GM12864 (cell line): ENCODE results near the gene ROPN1B.

ENCODE experiments used
- DNase-seq: peaks from one replicate; pipeline ENCODE4 v3.0.0-alpha.2; 2011; ENCODE audit warnings: low read depth
- H3K4me3 ChIP-seq: 2 replicates; pipeline ENCODE4 v1.5.1; 2011; ENCODE audit warnings: mild to moderate bottlenecking, low read depth, low read length, control low read depth
- CTCF ChIP-seq: IDR thresholded peaks from 2 replicates; pipeline ENCODE4 v1.5.1; 2011; ENCODE audit warnings: low read depth, mild to moderate bottlenecking, moderate library complexity, low read length, control low read depth, inconsistent platforms; ENCODE audit errors: missing control alignments

ROPN1B gene

DNA sequence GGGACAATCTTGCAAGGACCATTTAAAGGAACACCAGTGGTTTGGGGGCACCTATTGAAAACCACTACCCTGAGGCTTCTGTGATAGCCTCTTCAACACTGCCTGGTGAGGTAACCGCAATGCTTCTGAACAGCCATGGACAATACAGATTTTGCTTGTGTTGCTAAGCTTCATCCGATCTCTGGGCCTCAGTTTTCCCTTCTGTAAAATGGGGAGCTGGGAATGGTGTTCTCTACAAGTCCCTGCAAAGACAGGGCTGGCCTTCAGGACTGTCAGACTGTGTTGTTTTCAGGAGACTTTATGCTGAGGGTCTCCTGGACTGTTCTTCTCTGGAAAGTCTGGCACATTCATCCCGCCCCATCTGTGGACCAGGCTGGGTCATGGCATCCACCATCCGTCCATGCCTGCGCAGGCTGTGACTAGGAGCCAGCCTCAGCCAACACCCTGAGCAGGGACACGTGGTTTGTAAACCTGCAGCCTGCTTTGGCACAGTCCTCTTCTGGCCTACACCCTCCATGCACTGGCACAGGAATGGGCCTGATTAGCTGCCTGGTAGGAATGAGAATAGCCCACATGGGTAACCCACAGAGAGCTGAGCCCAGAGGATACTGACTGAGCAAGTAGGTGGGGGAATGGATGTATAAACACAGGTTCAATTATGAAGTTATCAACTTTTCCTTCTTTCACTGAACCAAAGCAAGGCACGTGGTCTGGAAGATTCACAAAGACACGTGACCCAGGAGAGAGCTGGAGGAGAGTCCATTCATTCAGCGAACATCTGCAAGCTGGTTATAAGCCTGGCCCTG, 55.3 kb downstream of the ROPN1B start:
- no peak overlapping the region for H3K4me3 ChIP-seq
- DNase-seq: no peak
- no peak for TF ChIP-seq CTCF

- DNase-seq: no peak
- TF ChIP-seq CTCF: no peak
- no peak overlapping the region for H3K4me3 ChIP-seq
Observed at GRCh38 chr3:126025116-126025729, 56.2 kb downstream of the ROPN1B start.

GRCh38 chr3:126025862-126026261, 56.9 kb downstream of the ROPN1B start:
- no peak overlapping the region for H3K4me3 ChIP-seq
- TF ChIP-seq CTCF: no peak
- no peak for DNase-seq

DNA sequence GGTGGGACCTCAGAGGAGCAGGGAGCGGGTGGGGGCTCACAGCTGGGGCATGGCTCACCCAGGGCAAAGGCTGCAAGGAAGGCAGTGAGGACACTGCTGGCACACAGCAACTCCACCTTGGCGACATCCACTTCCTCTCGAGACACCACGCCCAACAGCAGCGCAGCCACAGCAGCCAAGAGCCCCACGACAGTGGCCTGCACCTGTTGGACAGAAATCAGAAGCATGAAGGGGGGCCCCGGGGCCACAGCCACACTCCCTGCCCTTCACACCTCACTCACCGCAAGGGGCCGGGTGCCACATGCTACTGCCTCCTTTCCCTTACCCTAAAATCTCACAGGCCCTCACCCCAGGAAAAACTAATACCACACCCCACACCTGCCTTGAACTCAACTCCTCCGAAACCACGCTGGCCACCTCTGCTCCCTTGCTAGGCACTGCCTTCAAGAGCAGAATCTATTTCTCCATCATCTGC, 57.3 kb downstream of the ROPN1B start:
- H3K4me3 ChIP-seq: no peak overlapping the region
- no peak for DNase-seq
- no peak for TF ChIP-seq CTCF

DNA sequence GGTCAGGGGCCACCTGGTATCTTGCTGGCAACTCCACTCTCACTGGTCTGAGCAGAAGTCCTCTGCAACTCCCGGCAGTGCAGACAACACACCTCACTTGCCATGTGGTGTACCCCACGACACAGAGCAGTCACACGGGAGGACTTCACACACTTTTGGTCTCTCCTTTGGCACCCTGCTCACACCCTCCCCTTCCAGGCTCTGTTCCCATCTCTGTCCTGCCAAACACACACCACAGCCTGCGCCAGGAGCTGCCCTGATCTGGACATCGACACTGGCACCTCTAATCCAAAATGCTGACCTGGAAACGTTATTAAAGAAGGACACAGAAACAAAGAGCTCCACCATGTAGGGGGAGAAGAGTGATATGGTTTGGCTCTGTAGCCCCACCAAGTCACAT, 57.8 kb downstream of the ROPN1B start:
- no peak for TF ChIP-seq CTCF
- DNase-seq: no peak
- H3K4me3 ChIP-seq: no peak overlapping the region

GRCh38 chr3:126028096-126028495, 59.1 kb downstream of the ROPN1B start:
- no peak for TF ChIP-seq CTCF
- H3K4me3 ChIP-seq: no peak overlapping the region
- no peak for DNase-seq
